ENCODE results near the gene ISL2. TPM values are rescaled to one million over a fixed set of nuclear protein-coding genes. Genes with fewer than 3 reads are reported as not detected.

The ISL2 gene
- polyA plus RNA-seq, 6 donors from 2014 or later = not detected

DNA sequence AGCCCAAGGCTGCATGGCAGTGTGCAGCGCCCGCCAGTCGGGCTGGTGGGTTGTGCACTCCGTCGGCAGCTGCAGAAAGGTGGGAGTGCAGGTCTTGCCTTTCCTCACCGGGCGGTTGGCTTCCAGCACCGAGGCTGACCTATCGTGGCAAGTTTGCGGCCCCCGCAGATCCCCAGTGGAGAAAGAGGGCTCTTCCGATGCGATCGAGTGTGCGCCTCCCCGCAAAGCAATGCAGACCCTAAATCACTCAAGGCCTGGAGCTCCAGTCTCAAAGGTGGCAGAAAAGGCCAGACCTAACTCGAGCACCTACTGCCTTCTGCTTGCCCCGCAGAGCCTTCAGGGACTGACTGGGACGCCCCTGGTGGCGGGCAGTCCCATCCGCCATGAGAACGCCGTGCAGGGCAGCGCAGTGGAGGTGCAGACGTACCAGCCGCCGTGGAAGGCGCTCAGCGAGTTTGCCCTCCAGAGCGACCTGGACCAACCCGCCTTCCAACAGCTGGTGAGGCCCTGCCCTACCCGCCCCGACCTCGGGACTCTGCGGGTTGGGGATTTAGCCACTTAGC, 4.3 kb downstream of the ISL2 start:
- peaks cover 55 to 66% (median 66%) of the 10 kb centered on the region in 3 donors for H3K4me1 Mint-ChIP-seq
- H3K36me3 Mint-ChIP-seq = peaks cover 0 to 11% of the 10 kb centered on the region in 2 donors
- no peak for DNase-seq
- H3K9me3 Mint-ChIP-seq = peaks cover 0 to 18% (median 4%) of the 10 kb centered on the region in 7 donors
- H3K27me3 Mint-ChIP-seq = peaks cover 76 to 82% (median 77%) of the 10 kb centered on the region in 3 donors
- peak overlapping the region; percentile 74 to 95 (median 91) for H3K4me3 Mint-ChIP-seq
- H3K27ac Mint-ChIP-seq = peak overlapping the region in 2 of 6 donors; percentile 59 to 69
- peak; percentile 63 to 68 for ATAC-seq (ENCODE audit: low read depth in 2 of 2)

DNA sequence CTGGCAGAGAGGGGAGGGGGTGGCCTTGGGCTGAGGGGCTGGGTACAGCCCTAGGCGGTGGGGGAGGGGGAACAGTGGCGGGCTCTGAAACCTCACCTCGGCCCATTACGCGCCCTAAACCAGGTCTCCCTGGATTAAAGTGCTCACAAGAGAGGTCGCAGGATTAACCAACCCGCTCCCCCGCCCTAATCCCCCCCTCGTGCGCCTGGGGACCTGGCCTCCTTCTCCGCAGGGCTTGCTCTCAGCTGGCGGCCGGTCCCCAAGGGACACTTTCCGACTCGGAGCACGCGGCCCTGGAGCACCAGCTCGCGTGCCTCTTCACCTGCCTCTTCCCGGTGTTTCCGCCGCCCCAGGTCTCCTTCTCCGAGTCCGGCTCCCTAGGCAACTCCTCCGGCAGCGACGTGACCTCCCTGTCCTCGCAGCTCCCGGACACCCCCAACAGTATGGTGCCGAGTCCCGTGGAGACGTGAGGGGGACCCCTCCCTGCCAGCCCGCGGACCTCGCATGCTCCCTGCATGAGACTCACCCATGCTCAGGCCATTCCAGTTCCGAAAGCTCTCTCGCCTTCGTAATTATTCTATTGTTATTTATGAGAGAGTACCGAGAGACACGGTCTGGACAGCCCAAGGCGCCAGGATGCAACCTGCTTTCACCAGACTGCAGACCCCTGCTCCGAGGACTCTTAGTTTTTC, 4.9 kb downstream of the ISL2 start:
- Mint-ChIP-seq H3K27me3 (peaks cover 71 to 83% (median 75%) of the 10 kb centered on the region in 3 donors), H3K36me3 (peaks cover 0 to 10% of the 10 kb centered on the region in 2 donors), H3K27ac (peak overlapping the region in 4 of 6 donors; percentile 58 to 94 (median 79)), H3K4me3 (peak overlapping the region; percentile 74 to 95 (median 91)), H3K4me1 (peaks cover 54 to 67% (median 61%) of the 10 kb centered on the region in 3 donors), H3K9me3 (peaks cover 0 to 18% (median 4%) of the 10 kb centered on the region in 7 donors)
- ATAC-seq (ENCODE audit: low read depth in 2 of 2) (no peak), DNase-seq (no peak)

DNA sequence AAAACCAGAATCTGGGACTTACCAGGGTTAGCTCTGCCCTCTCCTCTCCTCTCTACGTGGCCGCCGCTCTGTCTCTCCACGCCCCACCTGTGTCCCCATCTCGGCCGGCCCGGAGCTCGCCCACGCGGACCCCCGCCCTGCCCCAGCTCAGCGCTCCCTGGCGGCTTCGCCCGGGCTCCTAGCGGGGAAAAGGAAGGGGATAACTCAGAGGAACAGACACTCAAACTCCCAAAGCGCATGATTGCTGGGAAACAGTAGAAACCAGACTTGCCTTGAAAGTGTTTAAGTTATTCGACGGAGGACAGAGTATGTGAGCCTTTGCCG, 5.4 kb downstream of the ISL2 start:
- Mint-ChIP-seq H3K4me3 (peak overlapping the region; percentile 74 to 95 (median 86)), H3K9me3 (peaks cover 0 to 13% (median 3%) of the 10 kb centered on the region in 7 donors), H3K27ac (peak overlapping the region in 4 of 6 donors; percentile 58 to 94 (median 79)), H3K27me3 (peaks cover 66 to 78% (median 73%) of the 10 kb centered on the region in 3 donors), H3K36me3 (peaks cover 0 to 10% of the 10 kb centered on the region in 2 donors), H3K4me1 (peaks cover 49 to 62% (median 58%) of the 10 kb centered on the region in 3 donors)
- no peak for DNase-seq
- ATAC-seq (ENCODE audit: low read depth in 2 of 2) = no peak

DNA sequence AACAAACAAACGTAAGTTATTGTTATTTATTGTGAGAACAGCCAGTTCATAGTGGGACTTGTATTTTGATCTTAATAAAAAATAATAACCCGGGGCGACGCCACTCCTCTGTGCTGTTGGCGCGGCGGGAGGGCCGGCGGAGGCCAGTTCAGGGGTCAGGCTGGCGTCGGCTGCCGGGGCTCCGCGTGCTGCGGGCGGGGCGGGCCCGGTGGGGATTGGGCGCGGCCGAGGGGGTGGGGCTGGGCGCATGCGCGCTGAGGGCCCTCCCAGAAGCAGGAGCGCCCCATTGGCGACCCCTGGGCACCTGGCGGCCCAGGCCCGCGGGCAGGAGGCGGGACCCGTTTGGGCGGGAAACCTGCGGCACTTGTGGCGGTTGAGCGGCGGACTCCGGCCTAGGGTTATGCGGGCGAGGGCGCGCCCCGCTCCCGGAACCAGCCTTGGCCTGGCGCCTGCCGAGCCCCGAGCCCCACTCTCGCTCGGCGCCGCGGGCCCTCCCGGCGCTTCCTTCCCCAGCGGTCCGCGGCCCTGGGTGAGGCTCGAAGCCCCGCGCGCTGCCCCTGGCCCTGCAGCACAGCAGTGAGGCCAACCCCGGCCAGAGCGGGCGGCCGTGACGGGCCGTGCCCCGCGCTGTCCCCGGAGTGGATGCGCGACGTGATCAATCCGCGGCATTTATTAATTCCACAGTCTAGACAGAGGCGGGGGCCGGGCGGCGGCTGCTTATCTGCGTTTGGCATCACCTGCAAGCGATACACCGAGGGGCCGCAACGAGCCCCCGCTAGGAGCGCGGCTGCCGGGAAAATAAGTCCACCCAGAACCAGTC, 6.0 kb downstream of the ISL2 start:
- DNase-seq = no peak
- ATAC-seq (ENCODE audit: low read depth in 2 of 2) = no peak
- Mint-ChIP-seq H3K9me3 (peaks cover 0 to 10% (median 0%) of the 10 kb centered on the region in 7 donors), H3K4me1 (peaks cover 44 to 57% (median 56%) of the 10 kb centered on the region in 3 donors), H3K36me3 (peaks cover 0 to 10% of the 10 kb centered on the region in 2 donors), H3K27me3 (peaks cover 61 to 74% (median 70%) of the 10 kb centered on the region in 3 donors), H3K27ac (peak overlapping the region in 1 of 6 donors; percentile 94), H3K4me3 (peak overlapping the region in 7 of 8 donors; percentile 70 to 95 (median 86))

DNA sequence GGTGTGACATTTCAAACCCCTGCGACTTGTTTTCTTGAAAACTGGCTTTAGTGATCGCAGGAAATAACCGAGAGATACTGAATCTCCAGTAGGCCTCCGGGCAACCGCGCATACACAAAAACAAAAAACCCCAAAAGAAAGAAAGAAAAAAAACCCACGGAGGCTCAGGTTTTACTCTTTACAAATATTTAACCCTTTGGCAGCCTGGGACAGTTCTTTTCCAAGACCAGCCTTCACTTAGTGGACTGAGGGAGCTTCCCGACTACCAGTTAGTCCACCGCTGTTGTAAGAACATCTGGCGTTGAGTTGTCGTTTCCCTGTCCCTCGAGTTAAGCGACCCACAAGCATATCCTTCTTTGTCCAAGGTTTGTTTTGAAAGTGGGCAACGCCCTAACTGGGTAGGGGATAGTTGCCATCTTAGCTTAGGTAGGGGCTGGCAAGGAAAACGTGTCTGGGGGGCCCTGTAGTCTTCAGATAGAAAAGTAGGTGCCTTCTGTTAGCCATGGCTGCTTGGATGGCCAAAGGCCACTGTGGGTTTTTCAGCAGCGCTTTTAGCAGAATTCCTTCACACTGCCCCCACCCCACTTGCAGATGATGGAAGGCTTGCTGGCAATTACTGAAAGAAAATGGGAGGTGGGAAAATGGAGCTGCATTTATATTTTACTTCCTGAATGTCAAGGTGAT, 6.9 kb downstream of the ISL2 start:
- peak overlapping the region in 2 of 6 donors; percentile 22 to 74 for H3K27ac Mint-ChIP-seq
- peaks cover 0 to 8% (median 0%) of the 10 kb centered on the region in 7 donors for H3K9me3 Mint-ChIP-seq
- ATAC-seq (ENCODE audit: low read depth in 2 of 2) (no peak), DNase-seq (no peak)
- H3K36me3 Mint-ChIP-seq = peaks cover 0 to 10% of the 10 kb centered on the region in 2 donors
- peak overlapping the region in 7 of 8 donors; percentile 19 to 74 (median 40) for H3K4me3 Mint-ChIP-seq
- H3K27me3 Mint-ChIP-seq = peaks cover 64 to 77% (median 76%) of the 10 kb centered on the region in 3 donors
- peaks cover 42 to 58% (median 53%) of the 10 kb centered on the region in 3 donors for H3K4me1 Mint-ChIP-seq

DNA sequence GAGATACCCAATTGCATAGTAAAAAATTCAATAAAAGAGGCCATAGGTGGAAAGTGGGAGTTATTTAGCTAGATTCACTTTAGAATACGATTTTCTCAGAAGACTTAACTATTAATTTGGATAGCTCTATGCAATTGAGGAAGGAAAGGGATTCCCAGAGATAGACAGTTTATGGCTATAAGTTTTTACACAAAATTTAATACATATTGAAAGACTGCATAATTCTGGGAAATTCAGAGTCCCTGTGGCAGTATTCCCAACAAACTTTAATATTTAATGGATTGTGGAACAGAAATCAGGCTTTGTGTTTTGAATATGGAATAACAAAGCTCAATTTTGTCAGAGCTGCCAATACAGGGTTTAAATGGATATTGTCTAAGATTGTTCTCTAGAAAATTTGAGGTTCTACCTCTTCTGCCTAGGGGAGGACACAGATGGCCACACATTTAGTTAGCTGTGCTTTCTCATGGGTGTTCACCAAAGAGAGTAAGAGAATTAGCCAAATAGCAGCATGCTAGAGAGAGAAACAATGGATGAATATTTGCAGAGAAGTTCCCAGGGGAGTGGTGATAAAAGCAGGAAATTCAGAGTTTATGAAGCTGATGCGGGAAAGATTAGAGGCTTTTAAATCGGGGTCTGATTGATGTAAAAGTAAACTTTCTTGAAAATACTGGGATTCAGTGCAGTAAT, 8.5 kb downstream of the ISL2 start:
- Mint-ChIP-seq H3K4me3 (peak overlapping the region in 7 of 8 donors; percentile 40 to 90 (median 66)), H3K9me3 (peaks cover 0 to 6% (median 0%) of the 10 kb centered on the region in 7 donors), H3K27ac (peak overlapping the region in 2 of 6 donors; percentile 41 to 75), H3K27me3 (peaks cover 48 to 70% (median 67%) of the 10 kb centered on the region in 3 donors), H3K4me1 (peaks cover 27 to 45% (median 37%) of the 10 kb centered on the region in 3 donors), H3K36me3 (peaks cover 5 to 10% of the 10 kb centered on the region in 2 donors)
- ATAC-seq (ENCODE audit: low read depth in 2 of 2) (no peak), DNase-seq (no peak)

DNA sequence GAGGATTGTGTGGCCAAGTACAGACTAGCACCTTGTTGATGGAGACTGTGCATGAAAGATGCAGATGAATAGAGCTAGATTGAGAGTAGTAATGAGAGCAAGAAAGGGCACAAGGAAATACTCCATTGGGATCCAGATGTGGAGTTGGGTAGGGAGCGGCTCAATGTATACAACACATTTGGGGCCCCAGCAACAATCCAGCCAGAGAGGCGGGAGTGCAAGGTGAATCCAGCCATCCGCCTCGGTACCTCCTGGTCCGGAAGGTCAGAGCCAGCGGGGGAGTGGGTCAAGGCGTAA, 9.0 kb downstream of the ISL2 start:
- Mint-ChIP-seq H3K9me3 (peaks cover 0 to 6% (median 0%) of the 10 kb centered on the region in 7 donors), H3K4me1 (peaks cover 24 to 41% (median 33%) of the 10 kb centered on the region in 3 donors), H3K36me3 (peaks cover 5 to 10% of the 10 kb centered on the region in 2 donors), H3K27ac (peak overlapping the region in 2 of 6 donors; percentile 1 to 75), H3K4me3 (peak overlapping the region; percentile 40 to 90 (median 68)), H3K27me3 (peaks cover 45 to 69% (median 65%) of the 10 kb centered on the region in 3 donors)
- ATAC-seq (ENCODE audit: low read depth in 2 of 2) (no peak), DNase-seq (no peak)

DNA sequence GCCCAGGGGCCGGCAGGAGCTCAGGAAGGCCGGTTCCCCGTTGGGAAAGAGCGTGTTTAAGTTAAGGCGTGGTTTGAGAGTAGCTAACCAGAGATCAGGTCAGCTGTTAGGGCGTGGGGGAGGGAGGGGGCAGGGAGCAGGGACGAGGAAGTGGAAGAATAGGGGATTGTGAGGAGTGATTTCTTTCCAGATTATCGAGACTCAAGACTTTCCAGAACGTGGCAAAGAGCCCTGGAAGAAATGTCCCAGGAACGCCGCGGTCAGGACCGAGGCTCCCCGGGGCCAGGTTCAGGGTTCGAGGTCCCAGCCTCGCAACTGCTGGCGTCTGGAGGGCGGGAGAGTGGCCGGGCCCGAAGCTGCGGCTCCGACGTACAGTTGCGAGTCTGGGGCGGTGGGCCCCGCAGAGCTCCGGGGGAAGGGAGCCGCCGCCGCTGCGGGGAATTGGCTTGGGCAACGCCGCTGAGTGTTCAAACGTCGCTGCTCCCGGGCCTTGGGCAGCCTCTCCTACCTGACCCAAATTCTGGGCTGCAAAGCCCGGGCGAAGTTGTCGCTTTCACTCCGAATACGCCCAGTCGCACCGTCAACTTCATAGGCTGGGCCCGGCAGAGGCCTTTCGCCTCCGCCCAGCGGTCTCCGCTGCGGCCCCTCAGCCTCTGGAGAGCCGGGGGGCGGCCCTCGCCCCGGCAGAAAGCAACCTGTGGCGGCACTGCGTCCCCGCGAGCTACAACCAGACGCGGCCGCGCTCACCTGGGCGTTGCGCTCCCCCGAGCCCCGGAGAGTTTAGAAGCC, 9.5 kb downstream of the ISL2 start:
- Mint-ChIP-seq H3K36me3 (peaks cover 5 to 10% of the 10 kb centered on the region in 2 donors), H3K4me1 (peaks cover 20 to 35% (median 28%) of the 10 kb centered on the region in 3 donors), H3K4me3 (peak overlapping the region; percentile 45 to 90 (median 68)), H3K27me3 (peaks cover 45 to 63% (median 60%) of the 10 kb centered on the region in 3 donors), H3K9me3 (peaks cover 0 to 6% (median 0%) of the 10 kb centered on the region in 7 donors), H3K27ac (peak overlapping the region in 2 of 6 donors; percentile 1 to 75)
- ATAC-seq (ENCODE audit: low read depth in 2 of 2) (peak; percentile 36 to 47), DNase-seq (no peak)

DNA sequence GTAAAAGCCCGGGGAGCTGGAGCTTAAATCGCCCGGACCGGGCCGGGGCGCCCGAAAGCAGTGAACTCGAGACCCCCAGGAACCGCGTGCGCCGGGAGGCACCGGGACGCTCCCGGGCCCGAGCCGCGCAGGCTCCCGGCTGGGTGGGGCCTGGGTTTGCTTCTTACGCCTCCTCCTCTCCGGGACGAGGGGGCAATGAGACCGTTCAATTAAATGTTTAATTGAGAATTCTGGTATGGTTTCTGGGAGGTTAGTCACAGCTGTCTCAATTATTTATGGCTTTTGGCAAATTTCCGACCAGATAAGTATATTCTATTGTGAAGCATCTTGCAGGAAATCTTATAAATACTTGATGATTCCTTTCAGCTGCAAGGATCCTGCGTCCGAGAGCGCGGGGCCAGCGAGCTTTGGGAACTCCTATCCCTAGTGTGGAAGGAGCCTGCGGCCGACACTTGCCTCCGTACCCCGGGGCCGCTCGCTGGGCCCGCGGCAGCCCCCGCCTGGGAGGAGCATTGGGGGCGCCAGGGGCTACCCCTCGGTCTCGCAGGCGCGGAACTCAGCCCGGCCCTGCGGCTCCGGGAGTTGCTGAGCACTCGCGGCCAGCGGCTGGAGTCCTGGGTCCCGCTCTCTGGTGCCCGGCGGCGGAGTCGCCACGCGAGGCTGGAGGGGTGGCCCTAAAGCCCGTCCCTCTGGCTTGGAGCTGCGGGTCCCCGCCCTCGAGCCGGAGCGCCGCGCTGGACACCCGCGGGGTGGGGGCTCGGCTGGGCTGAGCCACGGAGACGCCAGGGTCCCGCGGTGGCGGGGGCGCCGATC, 10.3 kb downstream of the ISL2 start:
- DNase-seq (no peak), ATAC-seq (ENCODE audit: low read depth in 2 of 2) (peak in 1 of 2 donors; percentile 10)
- Mint-ChIP-seq H3K36me3 (peaks cover 5 to 10% of the 10 kb centered on the region in 2 donors), H3K27me3 (peaks cover 37 to 57% (median 55%) of the 10 kb centered on the region in 3 donors), H3K9me3 (peaks cover 0 to 6% (median 0%) of the 10 kb centered on the region in 7 donors), H3K27ac (no peak overlapping the region), H3K4me1 (peaks cover 14 to 30% (median 22%) of the 10 kb centered on the region in 3 donors), H3K4me3 (peak overlapping the region; percentile 25 to 81 (median 64))

DNA sequence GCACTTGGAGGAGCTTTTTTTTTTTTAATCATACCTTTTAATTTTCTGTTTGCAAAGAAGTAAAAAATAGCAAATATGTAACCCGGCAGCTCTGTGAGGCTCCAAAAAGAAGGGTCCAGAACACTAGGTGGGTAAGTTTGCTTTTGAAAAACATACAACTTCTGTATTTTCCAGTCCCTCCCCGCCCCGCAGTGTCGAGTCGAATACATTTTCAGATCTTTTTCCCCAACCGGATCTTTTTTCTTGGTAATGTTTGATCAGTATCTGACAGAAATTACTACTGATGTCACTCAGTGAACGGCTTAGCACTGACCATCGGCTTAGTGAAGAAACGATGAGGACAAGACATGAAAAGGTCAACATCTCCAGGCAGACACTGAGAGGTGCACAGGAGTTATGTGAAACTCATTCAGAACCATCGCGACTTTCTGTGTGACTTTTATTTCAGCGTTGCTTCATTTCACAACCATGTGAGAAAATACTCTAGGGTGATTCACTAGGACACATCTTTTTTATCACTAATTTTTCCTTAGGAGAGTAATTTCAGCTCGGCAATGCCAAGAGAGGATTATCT, 11.0 kb downstream of the ISL2 start:
- ATAC-seq (ENCODE audit: low read depth in 2 of 2) (no peak), DNase-seq (no peak)
- Mint-ChIP-seq H3K4me3 (peak overlapping the region in 6 of 8 donors; percentile 22 to 58 (median 49)), H3K36me3 (peaks cover 5 to 10% of the 10 kb centered on the region in 2 donors), H3K27me3 (peaks cover 34 to 53% (median 50%) of the 10 kb centered on the region in 3 donors), H3K9me3 (peaks cover 0 to 6% (median 0%) of the 10 kb centered on the region in 7 donors), H3K27ac (no peak overlapping the region), H3K4me1 (peaks cover 12 to 26% (median 19%) of the 10 kb centered on the region in 3 donors)

Measured in naive B cell (primary cell).